H4 (cell line): ENCODE measurements around the gene NCBP2L. TPM values are rescaled to one million over a fixed set of nuclear protein-coding genes. Genes with fewer than 3 reads are reported as not detected.
"Not testable (repeated sequence)": the region's sequence is repeated elsewhere in the genome, so short reads cannot be mapped to it uniquely, and the experiment has no call there.

Experiments used
- DNase-seq: peaks from one replicate; pipeline ENCODE4 v3.0.0-alpha.2; 2015; ENCODE audit warnings: low spot score
- total RNA-seq: library from RNA; depleted of rRNA; stranded (reverse); fragments of >200 nt; shearing (Covaris generic); gene quantifications from 2 replicates; pipeline ENCODE4 v1.2.3, GENCODE V29; 2014; rRNA removed

The NCBP2L gene
- total RNA-seq, 1 experiment from 2014 or later: not detected

DNA sequence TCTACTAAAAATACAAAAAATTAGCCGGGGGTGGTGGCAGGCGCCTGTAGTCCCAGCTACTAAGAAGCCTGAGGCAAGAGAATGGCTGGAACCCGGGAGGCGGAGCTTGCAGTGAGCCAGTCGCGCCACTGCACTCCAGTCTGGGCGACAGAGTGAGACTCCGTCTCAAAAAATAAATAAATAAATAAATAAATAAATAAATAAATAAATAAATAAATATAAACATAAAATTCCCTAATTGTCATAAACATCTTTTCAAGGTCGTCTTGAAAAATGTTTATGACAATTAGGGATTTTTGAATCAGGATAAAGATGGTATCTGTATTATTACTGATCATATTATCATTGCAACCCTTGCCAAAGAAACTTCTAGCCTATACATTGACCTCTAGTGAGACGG is 32.5 kb downstream of the NCBP2L start:
- not testable (repeated sequence) for DNase-seq

- DNase-seq: no peak
Observed at GRCh38 chrX:107818900-107819521, 41.5 kb downstream of the NCBP2L start.

DNA sequence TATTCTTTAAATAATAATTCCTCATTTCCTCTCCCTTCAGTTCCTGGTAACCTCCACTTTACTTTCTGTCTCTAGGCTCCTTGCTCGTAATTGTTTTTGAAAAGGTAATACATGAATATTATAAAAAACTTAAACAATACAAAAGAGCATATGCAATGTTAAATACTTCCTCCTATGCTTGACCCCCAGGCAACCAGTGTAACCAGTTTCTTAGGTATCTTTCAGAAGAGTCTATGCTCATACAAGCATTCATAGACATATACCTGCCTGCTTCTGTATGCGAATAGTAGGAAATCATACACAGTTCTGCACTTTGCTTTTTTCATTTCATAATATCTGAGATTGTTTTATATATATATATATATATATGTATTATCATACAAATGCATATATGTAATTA is 45.5 kb downstream of the NCBP2L start:
- no peak for DNase-seq

DNA sequence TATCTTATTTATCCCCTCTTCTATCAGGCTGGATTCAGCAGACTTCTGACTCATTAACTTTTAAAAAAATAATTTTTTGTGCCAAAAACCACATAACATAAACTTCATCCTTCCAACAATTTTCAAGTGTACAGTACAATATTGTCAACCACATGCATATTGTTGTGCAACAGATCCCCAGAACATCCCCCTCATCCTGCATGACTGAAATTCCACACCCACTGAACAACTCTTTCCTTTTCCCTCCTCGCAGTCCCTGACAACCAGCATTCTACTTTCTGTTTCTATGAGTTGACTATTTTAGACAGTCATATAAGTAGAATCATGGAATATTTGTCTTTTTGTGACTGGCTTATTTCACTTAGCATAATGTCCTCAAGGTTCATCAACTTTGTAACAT is 45.9 kb downstream of the NCBP2L start:
- DNase-seq: peak; percentile 51

DNA sequence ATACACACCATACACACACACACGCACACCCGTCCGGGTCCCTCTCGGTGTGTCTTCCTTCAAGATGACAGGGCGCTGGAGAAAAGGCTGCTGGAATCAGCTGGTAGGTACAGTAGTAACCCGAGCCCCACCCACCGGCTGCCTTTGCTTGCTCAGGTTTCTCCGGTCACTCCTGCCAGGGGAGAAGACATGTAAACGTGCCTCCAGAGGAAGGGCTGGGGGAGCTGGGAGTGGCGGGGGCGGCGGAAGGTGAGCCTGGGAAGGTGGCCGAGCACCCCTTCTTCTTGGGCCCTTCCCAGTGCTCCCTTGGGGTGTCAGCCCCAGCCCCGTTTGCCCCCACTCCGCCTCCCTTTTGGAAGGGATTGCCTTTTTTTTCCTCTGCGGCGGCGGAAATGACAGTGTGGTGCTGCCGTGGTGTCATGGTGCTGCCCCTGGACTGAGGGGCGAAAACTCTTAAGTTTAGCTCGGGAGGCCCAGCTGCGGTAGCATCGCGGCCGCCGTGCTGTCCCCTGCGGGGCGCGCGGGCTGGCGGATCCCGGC is 48.2 kb downstream of the NCBP2L start, which contains the start of gene MID2:
Gene MID2 (plus strand): TSS at position 169 of the 540 bp plus-strand sequence. CDS start 561 bp downstream, outside the sequence.
- peak; percentile 49 for DNase-seq

- peak; percentile 2 for DNase-seq
Observed at GRCh38 chrX:107826238-107827029, 48.9 kb downstream of the NCBP2L start.

GRCh38 chrX:107827030-107827831 is 49.7 kb downstream of the NCBP2L start:
- peak; percentile 14 for DNase-seq

DNA sequence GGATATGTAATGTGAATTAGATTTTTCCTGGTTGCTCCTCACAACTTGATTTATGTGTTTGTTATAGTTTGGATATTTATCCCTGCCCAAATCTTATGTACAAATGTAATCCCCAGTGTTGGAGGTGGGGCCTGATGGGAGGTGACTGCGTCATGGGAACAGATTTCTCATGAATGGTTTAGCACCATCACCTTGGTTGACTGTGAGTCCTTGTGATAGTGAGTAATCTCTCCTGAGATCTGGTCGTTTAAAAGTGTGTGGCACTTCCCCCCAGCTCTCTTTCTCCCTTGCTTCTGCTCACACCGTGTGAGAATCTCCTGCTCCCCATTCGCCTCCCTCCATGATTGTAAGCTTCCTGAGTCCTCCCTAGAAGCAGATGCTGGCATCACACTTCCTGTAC is 50.3 kb downstream of the NCBP2L start:
- DNase-seq: no peak

DNA sequence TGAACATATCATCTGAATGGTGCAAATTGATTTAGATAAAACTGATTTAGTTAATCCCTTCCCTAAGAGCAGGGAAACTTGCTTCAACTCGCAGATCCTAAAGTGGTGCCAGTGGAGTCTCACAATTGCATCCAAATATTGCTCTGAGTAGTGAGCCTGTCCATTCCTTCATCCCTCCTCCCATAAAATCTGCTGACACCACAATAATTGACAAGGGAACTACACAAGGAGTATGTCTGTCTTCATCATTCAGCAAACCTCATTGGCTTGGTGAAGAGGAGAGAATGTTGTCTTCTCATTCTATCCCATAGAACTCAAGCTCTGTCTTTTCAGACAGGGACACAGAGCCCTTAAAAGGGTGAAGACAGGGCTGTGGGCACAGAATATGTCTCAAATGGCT is 52.3 kb downstream of the NCBP2L start:
- no peak for DNase-seq

DNA sequence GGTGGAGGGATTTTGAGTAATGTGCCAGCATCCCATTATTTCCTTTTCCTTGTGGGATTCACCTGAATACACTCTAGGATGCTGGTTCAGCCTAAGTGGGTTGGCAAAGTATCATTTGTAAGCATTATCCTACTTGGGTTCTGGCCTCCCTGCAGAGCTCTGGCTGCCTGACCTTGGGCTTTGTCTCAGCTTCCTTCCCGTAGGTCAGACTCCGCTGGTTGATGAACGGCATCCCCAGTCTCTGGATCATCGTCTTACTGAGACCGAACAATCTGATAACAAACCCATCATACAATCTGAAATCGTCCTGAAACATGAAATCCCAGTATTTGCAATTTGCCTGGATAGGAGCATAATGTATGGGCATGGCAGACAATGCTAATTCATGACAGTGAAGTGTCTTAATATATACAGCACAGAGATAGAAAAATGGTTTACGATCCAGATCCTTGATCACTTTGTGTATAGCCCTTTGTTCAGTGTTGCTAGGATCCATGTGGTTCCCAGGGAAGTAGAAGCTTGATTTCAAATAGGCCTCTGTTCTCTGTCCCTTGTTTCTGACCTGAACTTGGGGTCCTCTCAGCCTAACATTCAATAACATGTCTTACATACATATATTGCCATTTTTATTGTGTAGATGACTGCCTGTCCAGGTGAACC is 53.7 kb downstream of the NCBP2L start:
- DNase-seq: no peak

DNA sequence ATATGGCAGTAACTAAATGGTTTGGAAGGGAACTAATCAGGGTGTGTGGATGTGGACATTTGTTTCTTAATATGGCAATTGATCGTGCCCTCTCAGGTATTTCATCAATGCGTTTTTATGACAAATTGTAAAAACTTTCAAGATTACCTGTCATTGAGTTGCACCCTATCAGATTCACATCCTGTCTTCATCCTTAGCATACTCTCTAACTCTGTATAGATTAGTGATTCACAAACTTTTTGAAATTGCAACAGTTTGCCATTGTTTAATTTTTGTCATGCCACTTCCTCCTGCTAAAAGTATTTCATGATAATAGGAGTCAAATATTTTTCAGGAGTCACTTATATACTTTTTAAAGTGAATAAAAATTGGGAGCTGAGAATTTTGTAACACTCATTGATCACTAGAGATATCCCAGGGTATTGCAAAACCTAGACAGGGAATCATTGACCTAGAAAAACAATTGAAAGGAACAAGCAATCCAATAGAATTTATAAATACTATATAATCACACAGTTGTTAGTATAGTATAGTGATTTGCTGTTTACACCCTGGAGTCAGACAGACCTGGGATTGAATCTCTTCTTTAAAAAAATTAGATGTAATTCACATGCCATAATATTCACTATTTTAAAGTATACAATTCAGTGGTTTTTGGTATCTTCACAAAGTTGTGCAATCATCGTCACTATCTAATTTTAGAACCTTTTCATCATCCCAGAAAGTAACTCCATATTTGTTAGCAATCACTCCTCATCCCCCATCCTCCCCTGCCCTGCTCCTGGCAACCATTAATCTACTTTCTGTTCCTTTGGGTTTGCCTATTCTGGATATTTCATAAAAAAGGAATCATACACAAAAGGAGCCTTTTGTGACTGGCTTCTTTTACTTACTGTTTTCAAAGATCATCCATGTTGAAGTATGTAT is 57.0 kb downstream of the NCBP2L start:
- DNase-seq: no peak

GRCh38 chrX:107836958-107837357 is 59.4 kb downstream of the NCBP2L start:
- DNase-seq: no peak

- no peak for DNase-seq
Observed at GRCh38 chrX:107840971-107841370, 63.4 kb downstream of the NCBP2L start.

GRCh38 chrX:107842715-107843400 is 65.3 kb downstream of the NCBP2L start:
- DNase-seq: no peak

Other genes starting within 250 kb of the NCBP2L start
- gene PRPS1, start 149.2 kb upstream of the NCBP2L start, total RNA-seq: 81.3 and 100 TPM in 2 replicates
- 20.5 and 22.0 TPM in 2 replicates for gene TSC22D3, start 1.9 kb upstream of the NCBP2L start, total RNA-seq
- 13.4 and 14.2 TPM in 2 replicates for gene MID2, start 48.1 kb downstream of the NCBP2L start, total RNA-seq
- not detected in 2 replicates for gene TEX13B, start 204.6 kb downstream of the NCBP2L start, total RNA-seq